ENCODE data around the gene JAKMIP3. TPM values are rescaled to one million over a fixed set of nuclear protein-coding genes. Genes with fewer than 3 reads are reported as not detected.

JAKMIP3 gene
- total and polyA plus RNA-seq, 9 of the 15 experiments (the other 6 are each of a cell fraction or from before 2014, with no cell fraction given), result 0.04 TPM; not detected in 8

DNA sequence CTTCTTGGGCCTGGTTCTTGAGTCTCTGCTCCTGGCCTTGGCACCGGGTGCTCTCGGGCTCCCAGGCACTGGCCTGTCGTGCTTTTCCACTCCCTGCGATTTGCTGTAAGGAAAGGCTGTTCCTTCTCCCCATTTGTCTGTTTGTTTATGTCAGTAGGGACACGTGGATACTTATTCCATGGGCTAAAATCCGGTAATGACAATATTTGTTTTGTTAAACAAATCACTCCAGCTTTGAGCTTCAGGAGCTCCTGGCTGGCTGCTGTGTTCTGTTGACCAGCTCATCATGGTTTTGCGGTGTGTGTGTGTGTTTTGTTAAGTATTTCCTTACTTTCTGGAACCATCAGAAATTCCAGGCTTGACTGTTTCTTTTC, 17.5 kb upstream of the JAKMIP3 start:
- Histone ChIP-seq H3K4me2 (ENCODE audit: insufficient read depth, low read length) (no peak overlapping the region), H3K27me3 (ENCODE audit: control insufficient read depth in 2 of 2, insufficient read depth in 2 of 2, low read length in 2 of 2) (peaks cover 4 to 38% of the 10 kb centered on the region in 2 experiments; a peak in 4 of 5 replicates), H3K79me2 (ENCODE audit: control insufficient read depth, insufficient read depth, low read length) (no peaks in the 10 kb centered on the region), H3K9me3 (replicated peaks; ENCODE audit: control insufficient read depth, insufficient read depth, low read depth, low read length) (no peaks in the 10 kb centered on the region), H3K9me1 (ENCODE audit: control insufficient read depth, insufficient read depth, low read length) (no peaks in the 10 kb centered on the region), H4K20me1 (replicated peaks; ENCODE audit: control insufficient read depth, insufficient read depth, low read length) (no peaks in the 10 kb centered on the region), H3K4me1 (replicated peaks in 1 of 2; ENCODE audit: control insufficient read depth in 2 of 2, insufficient read depth in 2 of 2, low read length in 2 of 2) (no peaks in the 10 kb centered on the region), H2AFZ (ENCODE audit: low read depth, low read length) (no peak overlapping the region), H3K4me3 (no peak overlapping the region), H3K9ac (ENCODE audit: insufficient read depth in 1 of 2, low read depth in 2 of 2, low read length in 2 of 2) (no peak overlapping the region), H3K36me3 (ENCODE audit: control insufficient read depth, insufficient read depth, low read length) (no peaks in the 10 kb centered on the region), H3K27ac (ENCODE audit: extremely low read depth, low read depth, low read length) (no peak overlapping the region)
- ATAC-seq (no peak), DNase-seq (ENCODE audit: extremely low read depth in 1 of 4, low spot score in 3 of 4) (no peak), FAIRE-seq (no peak)
- no TSS peak for BruUV-seq (replicated peaks)
- POLR2A ChIA-PET, result no interaction called here
- intact Hi-C loops (cut with micrococcal nuclease), result loop anchor here (10.0 kb wide), 1 partner anchor 87 kb away; no protein-coding TSS in a partner anchor
- WGBS (ENCODE audit: insufficient coverage, low coverage, missing lambda C conversion rate), result 0% methylated on average over 7 of the region's 7 CpGs
- in situ Hi-C loops (cut with MboI), result no loop called here
- CTCF ChIA-PET (ENCODE audit: low intra/inter-chr PET ratio), result no interaction called here
- no peak for TF ChIP-seq ZFP30 (CRISPR knock-in tag; IDR thresholded peaks at IDR 0.05; ENCODE audit: borderline replicate concordance)
- no peak for TF ChIP-seq CC2D1A (IDR thresholded peaks at IDR 0.05)
- TF ChIP-seq SRSF9 (IDR thresholded peaks at IDR 0.05; ENCODE audit: borderline replicate concordance, low read depth, low read length), result no peak
- no peak for TF ChIP-seq ZFPM2 (CRISPR knock-in tag; IDR thresholded peaks at IDR 0.05)
- no peak for TF ChIP-seq ZNF24 (IDR thresholded peaks at IDR 0.05)
- no peak for TF ChIP-seq MEIS2 (IDR thresholded peaks at IDR 0.05; ENCODE audit: partially characterized antibody)
- TF ChIP-seq NR1H2 (CRISPR knock-in tag; IDR thresholded peaks at IDR 0.05), result no peak
- no peak for TF ChIP-seq ZNF518B (CRISPR knock-in tag; IDR thresholded peaks at IDR 0.05)
- no peak for TF ChIP-seq AFF4 (CRISPR knock-in tag; IDR thresholded peaks at IDR 0.05)
- TF ChIP-seq THRAP3 (IDR thresholded peaks at IDR 0.05; ENCODE audit: borderline replicate concordance), result no peak
- TF ChIP-seq HEY1 (CRISPR knock-in tag; IDR thresholded peaks at IDR 0.05; ENCODE audit: borderline replicate concordance), result no peak
- TF ChIP-seq FOXJ3 (CRISPR knock-in tag; IDR thresholded peaks at IDR 0.05), result no peak
- TF ChIP-seq ZNF274 (IDR thresholded peaks at IDR 0.05; ENCODE audit: borderline replicate concordance, low read depth, low read length), result no peak
- TF ChIP-seq LARP7 (IDR thresholded peaks at IDR 0.05), result no peak
- TF ChIP-seq, protein P1, sequence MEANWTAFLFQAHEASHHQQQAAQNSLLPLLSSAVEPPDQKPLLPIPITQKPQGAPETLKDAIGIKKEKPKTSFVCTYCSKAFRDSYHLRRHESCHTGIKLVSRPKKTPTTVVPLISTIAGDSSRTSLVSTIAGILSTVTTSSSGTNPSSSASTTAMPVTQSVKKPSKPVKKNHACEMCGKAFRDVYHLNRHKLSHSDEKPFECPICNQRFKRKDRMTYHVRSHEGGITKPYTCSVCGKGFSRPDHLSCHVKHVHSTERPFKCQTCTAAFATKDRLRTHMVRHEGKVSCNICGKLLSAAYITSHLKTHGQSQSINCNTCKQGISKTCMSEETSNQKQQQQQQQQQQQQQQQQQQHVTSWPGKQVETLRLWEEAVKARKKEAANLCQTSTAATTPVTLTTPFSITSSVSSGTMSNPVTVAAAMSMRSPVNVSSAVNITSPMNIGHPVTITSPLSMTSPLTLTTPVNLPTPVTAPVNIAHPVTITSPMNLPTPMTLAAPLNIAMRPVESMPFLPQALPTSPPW (CRISPR knock-in tag; IDR thresholded peaks at IDR 0.05), result no peak
- no peak for TF ChIP-seq FUS (optimal IDR thresholded peaks at IDR 0.05; ENCODE audit: low read depth, low read length)
- no peak for TF ChIP-seq NR2F6 (CRISPR knock-in tag; IDR thresholded peaks at IDR 0.05)

Data from K562 (cell line).